Glutamatergic neuron (in vitro differentiated cells): Measurements from ENCODE around the gene LMNB1. TPM values are rescaled to one million over a fixed set of nuclear protein-coding genes. Genes with fewer than 3 reads are reported as not detected.

ENCODE experiments used
- DNase-seq: peaks from one replicate; pipeline ENCODE4 v3.0.0; 2022
- H3K27ac Mint-ChIP-seq: one replicate; pipeline ENCODE4 v1.8.0; 2020; ENCODE audit warnings: mild to moderate bottlenecking, mixed read lengths, inconsistent platforms; ENCODE audit not compliant: unreplicated experiment
- H3K27me3 Mint-ChIP-seq: one replicate; pipeline ENCODE4 v1.8.0; 2020; ENCODE audit warnings: mild to moderate bottlenecking, moderate library complexity, mixed read lengths, inconsistent platforms; ENCODE audit not compliant: unreplicated experiment
- H3K36me3 Mint-ChIP-seq: one replicate; pipeline ENCODE4 v1.8.0; 2020; ENCODE audit warnings: mild to moderate bottlenecking, mixed read lengths, inconsistent platforms; ENCODE audit not compliant: unreplicated experiment
- H3K4me1 Mint-ChIP-seq: one replicate; pipeline ENCODE4 v1.8.0; 2020; ENCODE audit warnings: mild to moderate bottlenecking, low read depth, mixed read lengths, inconsistent platforms; ENCODE audit not compliant: unreplicated experiment
- H3K4me3 Mint-ChIP-seq: one replicate; pipeline ENCODE4 v1.8.0; 2020; ENCODE audit warnings: mild to moderate bottlenecking, mixed read lengths, inconsistent platforms; ENCODE audit not compliant: unreplicated experiment
- H3K9me3 Mint-ChIP-seq: one replicate; pipeline ENCODE4 v1.8.0; 2020; ENCODE audit warnings: mild to moderate bottlenecking, moderate library complexity, mixed read lengths, inconsistent platforms; ENCODE audit not compliant: unreplicated experiment
- CTCF ChIP-seq: fragments of 200-600 bp; sonication (generic); IDR thresholded peaks from one replicate; pipeline ENCODE4 v1.5.0; 2021; ENCODE audit not compliant: partially characterized antibody, unreplicated experiment
- total RNA-seq: library from RNA; stranded (reverse); fragmentation: NEBNext Ultra II Directional; extraction: Animal tissue kit (Norgen Biotek cat#: 25700); gene quantifications from one replicate; pipeline ENCODE4 v1.2.1, GENCODE V29; 2021; ENCODE audit not compliant: unreplicated experiment

Gene LMNB1
- total RNA-seq, 1 donor from 2014 or later, result 94.3 TPM

GRCh38 chr5:126805063-126805462 is 28.1 kb downstream of the LMNB1 start:
- Mint-ChIP-seq H3K4me1 (no peaks in the 10 kb centered on the region), H3K27ac (no peak overlapping the region), H3K36me3 (no peaks in the 10 kb centered on the region), H3K9me3 (no peaks in the 10 kb centered on the region), H3K4me3 (no peak overlapping the region), H3K27me3 (no peaks in the 10 kb centered on the region)
- TF ChIP-seq CTCF, result no peak
- DNase-seq, result no peak

- H3K9me3 Mint-ChIP-seq, result no peaks in the 10 kb centered on the region
- peak; percentile 74 for TF ChIP-seq CTCF
- no peak overlapping the region for H3K4me3 Mint-ChIP-seq
These were observed 31.6 kb downstream of the LMNB1 start for GRCh38 chr5:126808521-126808988.

GRCh38 chr5:126809916-126810315 is 33.0 kb downstream of the LMNB1 start:
- TF ChIP-seq CTCF, result no peak
- Mint-ChIP-seq H3K36me3 (no peaks in the 10 kb centered on the region), H3K27me3 (no peaks in the 10 kb centered on the region), H3K4me3 (no peak overlapping the region), H3K27ac (no peak overlapping the region), H3K4me1 (no peaks in the 10 kb centered on the region), H3K9me3 (no peaks in the 10 kb centered on the region)
- DNase-seq, result no peak

More at GRCh38 chr5:126808521-126808988, 31.6 kb downstream of the LMNB1 start:
- no peak for DNase-seq
- H3K36me3 Mint-ChIP-seq, result no peaks in the 10 kb centered on the region
- H3K27ac Mint-ChIP-seq, result no peak overlapping the region
- no peaks in the 10 kb centered on the region for H3K27me3 Mint-ChIP-seq
- H3K4me1 Mint-ChIP-seq, result no peaks in the 10 kb centered on the region

GRCh38 chr5:126810596-126811380 is 33.9 kb downstream of the LMNB1 start:
- H3K27me3 Mint-ChIP-seq, result no peaks in the 10 kb centered on the region
- no peaks in the 10 kb centered on the region for H3K36me3 Mint-ChIP-seq
- H3K9me3 Mint-ChIP-seq, result no peaks in the 10 kb centered on the region
- DNase-seq, result no peak
- no peak overlapping the region for H3K4me3 Mint-ChIP-seq
- TF ChIP-seq CTCF, result no peak
- no peaks in the 10 kb centered on the region for H3K4me1 Mint-ChIP-seq
- no peak overlapping the region for H3K27ac Mint-ChIP-seq

- Mint-ChIP-seq H3K4me1 (no peaks in the 10 kb centered on the region), H3K4me3 (no peak overlapping the region), H3K36me3 (no peaks in the 10 kb centered on the region), H3K9me3 (no peaks in the 10 kb centered on the region), H3K27me3 (no peaks in the 10 kb centered on the region), H3K27ac (no peak overlapping the region)
- TF ChIP-seq CTCF, result no peak
- DNase-seq, result no peak
These were observed 34.7 kb downstream of the LMNB1 start for GRCh38 chr5:126811515-126812198.
